Measurements from ENCODE around the gene SUV39H1. TPM values are rescaled to one million over a fixed set of nuclear protein-coding genes. Genes with fewer than 3 reads are reported as not detected.

SUV39H1 gene
- total and polyA plus RNA-seq, 7 donors, result 1.8 to 8.5 (median 3.1) TPM

DNA sequence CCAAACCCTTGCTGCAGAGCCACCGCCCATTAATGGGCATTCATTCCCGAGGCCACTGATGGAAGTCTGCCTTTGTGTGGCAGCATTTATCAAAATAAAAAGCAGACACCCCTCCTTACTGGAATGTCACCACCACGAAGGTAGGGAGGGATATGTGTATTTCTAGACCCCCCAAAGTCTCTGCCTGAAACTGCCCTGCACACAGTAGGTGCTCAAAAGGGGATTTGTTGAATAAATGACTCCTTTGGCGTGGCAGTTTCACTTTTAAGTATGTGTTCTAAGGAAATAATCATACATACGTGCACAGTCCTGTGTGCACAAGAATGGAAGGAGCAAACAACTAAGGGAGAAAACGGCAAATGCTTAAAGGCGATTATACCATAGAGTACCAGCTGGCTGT is 41.4 kb downstream of the SUV39H1 start:
- Histone ChIP-seq H3K27ac (peak overlapping the region; percentile 83 to 93 (median 86)), H3K9me3 (no peaks in the 10 kb centered on the region), H3K4me3 (peak overlapping the region; percentile 37 to 61 (median 56)), H3K27me3 (no peaks in the 10 kb centered on the region), H3K36me3 (no peaks in the 10 kb centered on the region), H3K4me1 (peaks cover 0 to 6% (median 2%) of the 10 kb centered on the region in 4 donors)
- WGBS, 2 donors, result 51 to 53% methylated on average over 7 of the region's 7 CpGs
- intact Hi-C loops (cut with DNase I), result loop anchor here (1.0 kb wide), 2 partner anchors 42 to 63 kb away; partner anchors contain the start of gene SUV39H1
- no peak for DNase-seq
- TF ChIP-seq POLR2AphosphoS5 (IDR thresholded peaks at IDR 0.05) (no peak), EP300 (IDR thresholded peaks at IDR 0.05) (no peak), POLR2A (IDR thresholded peaks at IDR 0.05) (no peak)
- TF ChIP-seq, protein P1, sequence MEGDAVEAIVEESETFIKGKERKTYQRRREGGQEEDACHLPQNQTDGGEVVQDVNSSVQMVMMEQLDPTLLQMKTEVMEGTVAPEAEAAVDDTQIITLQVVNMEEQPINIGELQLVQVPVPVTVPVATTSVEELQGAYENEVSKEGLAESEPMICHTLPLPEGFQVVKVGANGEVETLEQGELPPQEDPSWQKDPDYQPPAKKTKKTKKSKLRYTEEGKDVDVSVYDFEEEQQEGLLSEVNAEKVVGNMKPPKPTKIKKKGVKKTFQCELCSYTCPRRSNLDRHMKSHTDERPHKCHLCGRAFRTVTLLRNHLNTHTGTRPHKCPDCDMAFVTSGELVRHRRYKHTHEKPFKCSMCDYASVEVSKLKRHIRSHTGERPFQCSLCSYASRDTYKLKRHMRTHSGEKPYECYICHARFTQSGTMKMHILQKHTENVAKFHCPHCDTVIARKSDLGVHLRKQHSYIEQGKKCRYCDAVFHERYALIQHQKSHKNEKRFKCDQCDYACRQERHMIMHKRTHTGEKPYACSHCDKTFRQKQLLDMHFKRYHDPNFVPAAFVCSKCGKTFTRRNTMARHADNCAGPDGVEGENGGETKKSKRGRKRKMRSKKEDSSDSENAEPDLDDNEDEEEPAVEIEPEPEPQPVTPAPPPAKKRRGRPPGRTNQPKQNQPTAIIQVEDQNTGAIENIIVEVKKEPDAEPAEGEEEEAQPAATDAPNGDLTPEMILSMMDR (IDR thresholded peaks at IDR 0.05), result no peak

DNA sequence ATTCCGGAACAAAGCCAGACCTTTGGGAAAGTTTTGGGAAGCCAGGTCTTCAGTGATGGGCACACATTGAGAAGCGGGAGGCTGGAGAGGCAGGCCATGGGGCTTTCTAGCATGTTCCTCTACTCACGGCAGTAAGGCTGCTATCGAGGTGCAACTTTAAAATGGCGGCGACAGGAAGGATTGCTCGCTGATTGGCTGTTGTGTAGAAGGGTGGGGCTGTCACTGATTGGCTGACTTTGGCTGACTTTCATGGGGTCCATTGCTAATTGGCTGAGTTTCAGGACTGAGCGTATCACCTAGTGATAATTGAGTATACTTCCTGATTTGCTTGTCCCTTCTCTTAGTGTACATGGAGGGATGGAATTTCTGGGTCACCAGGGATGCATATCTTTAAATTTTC is 45.3 kb downstream of the SUV39H1 start:
- no peak for DNase-seq
- no peaks in the 10 kb centered on the region for H3K36me3 ChIP-seq
- H3K4me1 ChIP-seq, result peaks cover 0 to 6% (median 2%) of the 10 kb centered on the region in 4 donors
- intact Hi-C loops (cut with DNase I), result no loop called here
- TF ChIP-seq POLR2AphosphoS5 (IDR thresholded peaks at IDR 0.05) (no peak), EP300 (IDR thresholded peaks at IDR 0.05) (no peak), POLR2A (IDR thresholded peaks at IDR 0.05) (no peak)
- TF ChIP-seq, protein P1 (IDR thresholded peaks at IDR 0.05), result no peak
- no peaks in the 10 kb centered on the region for H3K9me3 ChIP-seq
- H3K27me3 ChIP-seq, result no peaks in the 10 kb centered on the region
- no peak overlapping the region for H3K27ac ChIP-seq
- WGBS, 2 donors, result 95 to 96% methylated on average over 8 of the region's 8 CpGs
- no peak overlapping the region for H3K4me3 ChIP-seq

DNA sequence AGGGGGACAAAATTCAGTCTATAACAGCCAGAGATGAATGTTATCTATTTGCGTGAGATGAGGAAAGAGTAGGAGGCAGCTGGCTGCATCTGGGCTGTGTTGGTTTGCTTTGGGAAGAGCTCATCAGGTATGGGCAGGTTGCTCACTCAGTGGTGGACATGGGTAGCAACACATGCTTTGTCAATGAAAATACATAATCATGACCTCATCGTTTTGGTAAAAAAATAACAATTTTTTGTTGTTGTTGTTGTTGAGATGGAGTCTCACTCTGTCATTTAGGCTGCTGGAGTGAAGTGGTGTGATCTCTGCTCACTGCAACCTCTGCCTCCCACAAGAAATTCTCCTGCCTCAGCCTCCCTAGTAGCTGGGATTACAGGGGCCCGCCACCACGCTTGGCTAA is 48.7 kb downstream of the SUV39H1 start:
- no peak overlapping the region for H3K4me3 ChIP-seq
- WGBS, 2 donors, result 88 to 95% methylated on average over 2 to 4 of the region's 4 CpGs

DNA sequence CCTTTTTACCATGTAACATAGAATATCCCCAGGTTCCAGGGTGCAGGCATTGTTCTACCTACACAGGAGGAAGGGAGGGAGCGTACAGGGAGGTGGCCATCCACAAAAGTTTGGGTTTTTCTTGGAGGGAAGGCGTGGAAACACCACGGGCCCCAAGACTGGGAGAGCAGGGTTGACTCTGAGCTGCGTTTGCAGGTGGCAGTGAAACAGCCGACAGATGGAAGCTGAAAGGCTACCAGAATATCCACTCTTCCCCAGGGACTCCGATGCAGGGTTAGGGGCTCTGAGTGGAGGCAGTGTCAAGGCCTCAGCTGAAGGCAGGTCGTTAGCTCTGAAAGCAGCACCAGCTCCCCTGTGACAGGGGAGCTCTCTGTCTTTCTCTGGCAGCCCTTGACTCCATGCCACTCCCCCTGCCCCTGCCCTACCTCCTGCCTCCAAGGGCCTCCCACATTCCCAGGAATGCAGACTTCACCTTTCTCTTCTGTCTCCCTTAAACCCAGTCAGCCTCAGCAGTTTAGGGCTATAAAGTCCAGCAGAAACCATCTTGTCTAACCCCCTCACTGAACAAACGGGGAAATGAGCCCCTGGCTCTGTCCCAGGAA is 51.0 kb downstream of the SUV39H1 start:
- Histone ChIP-seq H3K4me1 (no peaks in the 10 kb centered on the region), H3K36me3 (no peaks in the 10 kb centered on the region), H3K9me3 (no peaks in the 10 kb centered on the region), H3K27ac (no peak overlapping the region), H3K27me3 (no peaks in the 10 kb centered on the region), H3K4me3 (no peak overlapping the region)
- 65 to 76% methylated on average over 8 of the region's 8 CpGs for WGBS, 2 donors
- TF ChIP-seq EP300 (IDR thresholded peaks at IDR 0.05) (no peak), POLR2A (IDR thresholded peaks at IDR 0.05) (no peak)
- TF ChIP-seq, protein P1 (IDR thresholded peaks at IDR 0.05), result no peak
- DNase-seq, result no peak
- intact Hi-C loops (cut with DNase I), result no loop called here

More for the DNA sequence above, 48.7 kb downstream of the SUV39H1 start:
- intact Hi-C loops (cut with DNase I), result no loop called here
- Histone ChIP-seq H3K36me3 (no peaks in the 10 kb centered on the region), H3K9me3 (no peaks in the 10 kb centered on the region), H3K27ac (no peak overlapping the region), H3K27me3 (no peaks in the 10 kb centered on the region), H3K4me1 (no peaks in the 10 kb centered on the region)
- TF ChIP-seq POLR2AphosphoS5 (IDR thresholded peaks at IDR 0.05) (no peak), EP300 (IDR thresholded peaks at IDR 0.05) (no peak), POLR2A (IDR thresholded peaks at IDR 0.05) (no peak)
- TF ChIP-seq, protein P1 (IDR thresholded peaks at IDR 0.05), result no peak
- DNase-seq, result no peak

DNA sequence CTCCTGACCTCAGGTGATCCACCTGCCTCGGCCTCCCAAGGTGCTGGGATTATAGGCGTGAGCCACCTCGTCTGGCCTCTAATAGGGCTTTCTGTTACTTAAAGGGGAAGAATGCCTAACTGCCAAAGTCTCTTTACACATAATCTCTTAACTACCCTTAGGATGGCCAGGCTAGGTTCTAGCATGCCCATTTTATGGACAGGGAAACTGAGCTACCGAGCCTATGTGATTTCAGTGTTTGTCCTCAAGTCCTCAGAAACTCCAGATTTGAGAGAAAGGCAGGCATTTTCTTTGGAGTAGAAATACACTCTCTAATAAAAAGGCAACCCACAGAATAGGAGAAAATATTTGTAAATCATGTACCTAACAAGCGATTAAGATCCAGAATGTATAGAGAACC is 52.6 kb downstream of the SUV39H1 start:
- no peak overlapping the region for H3K27ac ChIP-seq
- 83 to 87% methylated on average over 5 of the region's 5 CpGs for WGBS, 2 donors
- no peaks in the 10 kb centered on the region for H3K4me1 ChIP-seq
- H3K27me3 ChIP-seq, result no peaks in the 10 kb centered on the region
- no peak overlapping the region for H3K4me3 ChIP-seq
- TF ChIP-seq, protein P1 (IDR thresholded peaks at IDR 0.05), result no peak
- TF ChIP-seq POLR2AphosphoS5 (IDR thresholded peaks at IDR 0.05) (no peak), EP300 (IDR thresholded peaks at IDR 0.05) (no peak), POLR2A (IDR thresholded peaks at IDR 0.05) (no peak)
- DNase-seq, result no peak
- H3K9me3 ChIP-seq, result no peaks in the 10 kb centered on the region
- intact Hi-C loops (cut with DNase I), result no loop called here
- no peaks in the 10 kb centered on the region for H3K36me3 ChIP-seq
